CD14-positive monocyte (primary cell): ENCODE results near the gene CTDNEP1. TPM values are rescaled to one million over a fixed set of nuclear protein-coding genes. Genes with fewer than 3 reads are reported as not detected.
A peak's percentile ranks its signal among the peaks of the same experiment; 100 is the strongest.

Experiments used
- DNase-seq, 3 donors: peaks; one replicate each; pipeline ENCODE4 v3.0.0-alpha.2; 2011 to 2022
- H2AFZ ChIP-seq: 2 replicates; pipeline ENCODE4 v1.6.0; 2012; ENCODE audit warnings: mild to moderate bottlenecking, low read depth, low read length, inconsistent platforms; ENCODE audit not compliant: insufficient read depth, poor library complexity, severe bottlenecking
- H3K27ac ChIP-seq, 2 donors: 1 replicate in 1 of 2; 2 replicates in 1 of 2; pipeline ENCODE4 v1.5.1; 2012 to 2013; ENCODE audit warnings: low read length in 2 of 2, control low read depth in 1 of 2, inconsistent platforms in 1 of 2, low read depth in 1 of 2, mild to moderate bottlenecking in 1 of 2
- H3K27me3 ChIP-seq, 2 donors: one replicate each; pipeline versions ENCODE4 v1.6.0 to v1.6.1; 2011 to 2013; ENCODE audit warnings: low read length in 2 of 2; ENCODE audit not compliant: control insufficient read depth in 2 of 2, insufficient read depth in 2 of 2
- H3K36me3 ChIP-seq, 2 donors: replicated peaks in 1 of 2; 1 replicate in 1 of 2; 2 replicates in 1 of 2; pipeline versions ENCODE4 v1.5.1 to v1.6.1; 2012 to 2013; ENCODE audit warnings: low read length in 2 of 2, control low read depth in 1 of 2, inconsistent platforms in 1 of 2, mild to moderate bottlenecking in 1 of 2; ENCODE audit not compliant: insufficient read depth in 2 of 2, control insufficient read depth in 1 of 2
- H3K4me1 ChIP-seq, 2 donors: 1 replicate in 1 of 2; 2 replicates in 1 of 2; pipeline versions ENCODE4 v1.5.1 to v1.6.1; 2012 to 2013; ENCODE audit warnings: low read length in 2 of 2, control low read depth in 1 of 2, inconsistent platforms in 1 of 2, mild to moderate bottlenecking in 1 of 2, moderate library complexity in 1 of 2; ENCODE audit not compliant: insufficient read depth in 2 of 2, control insufficient read depth in 1 of 2
- H3K4me2 ChIP-seq: replicated peaks from 2 replicates; pipeline ENCODE3; 2012; ENCODE audit warnings: low read length, moderate library complexity, mild to moderate bottlenecking; ENCODE audit not compliant: poor library complexity, severe bottlenecking; ENCODE audit errors: extremely low read depth
- H3K4me3 ChIP-seq, 3 experiments: fragments of 200-600 bp in 1 of 3; sonication (generic) in 1 of 3; replicated peaks in 1 of 3; 1 replicate in 2 of 3; 2 replicates in 1 of 3; pipeline ENCODE4 v1.5.1; 2011 to 2013; ENCODE audit warnings: low read length in 3 of 3, mild to moderate bottlenecking in 3 of 3, control low read depth in 2 of 3, low read depth in 2 of 3, inconsistent platforms in 1 of 3, moderate library complexity in 1 of 3
- H3K79me2 ChIP-seq: 2 replicates; pipeline ENCODE4 v1.6.0; 2012; ENCODE audit warnings: mild to moderate bottlenecking, control low read depth, inconsistent platforms, low read length, moderate library complexity; ENCODE audit not compliant: insufficient read depth
- H3K9ac ChIP-seq: 2 replicates; pipeline ENCODE4 v1.6.0; 2017; ENCODE audit warnings: low read length, mild to moderate bottlenecking; ENCODE audit not compliant: insufficient read depth, poor library complexity, severe bottlenecking
- H3K9me3 ChIP-seq, 2 donors: replicated peaks in 1 of 2; 1 replicate in 1 of 2; 2 replicates in 1 of 2; pipeline versions ENCODE4 v1.5.1 to v1.6.1; 2012 to 2013; ENCODE audit warnings: low read length in 2 of 2, control low read depth in 1 of 2; ENCODE audit not compliant: control insufficient read depth in 1 of 2, insufficient read depth in 1 of 2
- H4K20me1 ChIP-seq: 2 replicates; pipeline ENCODE4 v1.6.0; 2012; ENCODE audit warnings: mild to moderate bottlenecking, low read length, control low read depth, moderate library complexity; ENCODE audit not compliant: insufficient read depth
- H3K27ac Mint-ChIP-seq, 7 donors: one replicate each; pipeline ENCODE4 v1.8.0; 2020; ENCODE audit warnings: mild to moderate bottlenecking in 7 of 7, mixed read lengths in 7 of 7, moderate library complexity in 6 of 7, inconsistent platforms in 2 of 7
- H3K27me3 Mint-ChIP-seq, 3 donors: one replicate each; pipeline ENCODE4 v1.8.0; 2021 to 2022; ENCODE audit warnings: low read depth in 3 of 3, mild to moderate bottlenecking in 3 of 3, mixed read lengths in 3 of 3, moderate library complexity in 3 of 3, inconsistent platforms in 1 of 3
- H3K36me3 Mint-ChIP-seq, 2 donors: one replicate each; pipeline ENCODE4 v1.8.0; 2020; ENCODE audit warnings: mixed read lengths in 2 of 2, inconsistent platforms in 1 of 2, mild to moderate bottlenecking in 1 of 2
- H3K4me1 Mint-ChIP-seq: one replicate; pipeline ENCODE4 v1.8.0; 2020; ENCODE audit warnings: mild to moderate bottlenecking, mixed read lengths
- H3K4me3 Mint-ChIP-seq, 2 donors: one replicate each; pipeline ENCODE4 v1.8.0; 2020; ENCODE audit warnings: mild to moderate bottlenecking in 2 of 2, mixed read lengths in 2 of 2, moderate library complexity in 1 of 2
- H3K9me3 Mint-ChIP-seq, 7 donors: one replicate each; pipeline ENCODE4 v1.8.0; 2020 to 2022; ENCODE audit warnings: mixed read lengths in 7 of 7, mild to moderate bottlenecking in 6 of 7, moderate library complexity in 6 of 7, inconsistent platforms in 2 of 7
- CTCF ChIP-seq: fragments of 200-600 bp; IDR thresholded peaks from one replicate; pipeline ENCODE4 v1.8.0; 2022; ENCODE audit warnings: antibody characterized with exemption, mild to moderate bottlenecking
- WGBS: methylation state at CpG from one replicate; pipeline ENCODE4 v1.1.5; 2013; ENCODE audit warnings: missing lambda C conversion rate; ENCODE audit not compliant: insufficient coverage; 5-methylcytosine and 5-hydroxymethylcytosine counted together
- intact Hi-C, 2 donors: fragments of 100-400 bp; cut with micrococcal nuclease; formaldehyde crosslinking; loops; one replicate each; pipeline versions ENCODE4 v1.15.0 to v1.15.1; 2023
- polyA plus RNA-seq, 3 donors: library from polyadenylated mRNA; depleted of rRNA in 1 of 3; unstranded in 2 of 3; stranded (reverse) in 1 of 3; fragments of 300-500 nt in 2 of 3; fragments of >200 nt in 1 of 3; fragmentation: Illumina TruSeq in 2 of 3; gene quantifications; 1 replicate in 2 of 3; 2 replicates in 1 of 3; pipeline ENCODE4 v1.2.3, GENCODE V29; 2012 to 2021

The CTDNEP1 gene
- polyA plus RNA-seq, 3 donors, result 29.5 to 198 (median 38.3) TPM

- H2AFZ ChIP-seq, result peak overlapping the region; percentile 73
- WGBS, result 87% methylated on average over 13 of the region's 15 CpGs
Observed at GRCh38 chr17:7205561-7205960, 46.0 kb downstream of the CTDNEP1 start.

GRCh38 chr17:7204828-7205461 lies 46.6 kb downstream of the CTDNEP1 start:
- no peaks in the 10 kb centered on the region for H3K9me3 Mint-ChIP-seq
- Histone ChIP-seq H3K27ac (peak overlapping the region; percentile 60 to 79), H3K4me1 (peaks cover 15 to 17% of the 10 kb centered on the region in 2 donors), H3K9me3 (no peaks in the 10 kb centered on the region), H3K9ac (peak overlapping the region; percentile 62), H4K20me1 (peaks cover 28% of the 10 kb centered on the region), H3K36me3 (peaks cover 28 to 32% of the 10 kb centered on the region in 2 donors), H3K4me2 (peak overlapping the region; percentile 82), H3K4me3 (peak overlapping the region; percentile 9 to 78 (median 54)), H2AFZ (peak overlapping the region; percentile 73), H3K79me2 (peaks cover 21% of the 10 kb centered on the region), H3K27me3 (no peaks in the 10 kb centered on the region)
- no peak for TF ChIP-seq CTCF
- WGBS, result 0% methylated on average over 29 of the region's 34 CpGs
- H3K27ac Mint-ChIP-seq, result peak overlapping the region; percentile 55 to 98 (median 94)
- DNase-seq, result peak; percentile 94 to 95 (median 94)
- peaks cover 1 to 10% (median 1%) of the 10 kb centered on the region in 3 donors for H3K27me3 Mint-ChIP-seq
- H3K4me1 Mint-ChIP-seq, result peaks cover 28% of the 10 kb centered on the region
- intact Hi-C loops, result no loop called here
- H3K36me3 Mint-ChIP-seq, result peaks cover 30 to 51% of the 10 kb centered on the region in 2 donors
- peak overlapping the region; percentile 79 to 87 for H3K4me3 Mint-ChIP-seq

More at GRCh38 chr17:7205561-7205960, 46.0 kb downstream of the CTDNEP1 start:
- Mint-ChIP-seq H3K27me3 (peaks cover 1 to 10% (median 1%) of the 10 kb centered on the region in 3 donors), H3K36me3 (peaks cover 34 to 51% of the 10 kb centered on the region in 2 donors), H3K9me3 (no peaks in the 10 kb centered on the region), H3K4me1 (peaks cover 28% of the 10 kb centered on the region), H3K27ac (peak overlapping the region; percentile 81 to 98 (median 94)), H3K4me3 (peak overlapping the region; percentile 79 to 87)
- Histone ChIP-seq H3K36me3 (peaks cover 26 to 29% of the 10 kb centered on the region in 2 donors), H3K4me2 (peak overlapping the region; percentile 82), H3K27ac (peak overlapping the region; percentile 60 to 79), H4K20me1 (peaks cover 32% of the 10 kb centered on the region), H3K79me2 (peaks cover 27% of the 10 kb centered on the region), H3K4me1 (peaks cover 15 to 17% of the 10 kb centered on the region in 2 donors), H3K9ac (no peak overlapping the region), H3K9me3 (no peaks in the 10 kb centered on the region), H3K27me3 (no peaks in the 10 kb centered on the region), H3K4me3 (peak overlapping the region in 2 of 3 experiments; percentile 54 to 78)
- no peak for TF ChIP-seq CTCF
- DNase-seq, result no peak
- intact Hi-C loops, result no loop called here
